Right atrium auricular region (tissue), 2 donors: ENCODE data around the gene KCNIP4. TPM values are rescaled to one million over a fixed set of nuclear protein-coding genes. Genes with fewer than 3 reads are reported as not detected.

Experiments
- DNase-seq: peaks from one replicate; pipeline ENCODE4 v3.0.0-alpha.2; 2019; ENCODE audit warnings: low spot score
- H3K27ac ChIP-seq, 2 donors: fragments of 200-600 bp; sonication (generic); 1 replicate in 1 of 2; 2 replicates in 1 of 2; pipeline ENCODE4 v1.5.1; 2016 to 2019
- H3K27me3 ChIP-seq, 2 donors: fragments of 200-600 bp; sonication (generic); one replicate each; pipeline versions ENCODE4 v1.5.1 to v1.6.0; 2017 to 2019
- H3K36me3 ChIP-seq: fragments of 200-600 bp; sonication (generic); one replicate; pipeline ENCODE4 v1.5.1; 2016
- H3K4me1 ChIP-seq, 2 donors: fragments of 200-600 bp; sonication (generic); one replicate each; pipeline versions ENCODE4 v1.5.1 to v1.6.0; 2017 to 2019
- H3K4me3 ChIP-seq, 2 donors: fragments of 200-600 bp; sonication (generic); 1 replicate in 1 of 2; 2 replicates in 1 of 2; pipeline ENCODE4 v1.5.1; 2017 to 2019; ENCODE audit warnings: mild to moderate bottlenecking in 1 of 2, moderate library complexity in 1 of 2
- H3K9me3 ChIP-seq, 2 donors: fragments of 200-600 bp; sonication (generic); one replicate each; pipeline ENCODE4 v1.5.1; 2019
- total RNA-seq, 2 donors: library from RNA; depleted of rRNA; stranded (reverse); fragments of >200 nt; gene quantifications; one replicate each; pipeline ENCODE4 v1.1.0, GENCODE V29; 2016
- TF ChIP-seq, protein P1 (sequence below), 2 donors: fragments of 200-600 bp; sonication (generic); IDR thresholded peaks; one replicate each; pipeline ENCODE4 v1.5.1; 2019; ENCODE audit warnings: antibody characterized with exemption in 2 of 2

KCNIP4 gene
- total RNA-seq, 2 donors from 2014 or later = not detected

DNA sequence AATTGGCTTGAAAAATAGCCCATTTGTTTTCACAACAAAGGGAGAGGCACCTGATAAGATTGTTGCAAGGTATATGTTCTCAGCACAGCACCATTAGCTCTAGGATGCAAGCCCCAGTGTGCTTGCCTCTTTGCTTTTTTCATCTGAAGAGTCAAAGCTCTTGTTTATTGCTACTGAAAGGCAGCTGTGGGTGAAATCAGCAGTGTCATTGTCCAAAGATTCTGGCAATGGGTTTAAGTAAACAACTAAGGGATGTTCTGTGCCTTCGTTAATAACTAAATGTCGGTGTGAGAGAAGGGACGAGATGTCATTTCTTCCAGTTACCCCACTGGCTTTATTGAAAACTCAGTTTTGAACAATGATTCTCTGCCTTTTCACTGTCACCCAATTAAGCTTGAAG is 567.7 kb downstream of the KCNIP4 start:
- no peak overlapping the region for H3K4me3 ChIP-seq
- TF ChIP-seq, protein P1, sequence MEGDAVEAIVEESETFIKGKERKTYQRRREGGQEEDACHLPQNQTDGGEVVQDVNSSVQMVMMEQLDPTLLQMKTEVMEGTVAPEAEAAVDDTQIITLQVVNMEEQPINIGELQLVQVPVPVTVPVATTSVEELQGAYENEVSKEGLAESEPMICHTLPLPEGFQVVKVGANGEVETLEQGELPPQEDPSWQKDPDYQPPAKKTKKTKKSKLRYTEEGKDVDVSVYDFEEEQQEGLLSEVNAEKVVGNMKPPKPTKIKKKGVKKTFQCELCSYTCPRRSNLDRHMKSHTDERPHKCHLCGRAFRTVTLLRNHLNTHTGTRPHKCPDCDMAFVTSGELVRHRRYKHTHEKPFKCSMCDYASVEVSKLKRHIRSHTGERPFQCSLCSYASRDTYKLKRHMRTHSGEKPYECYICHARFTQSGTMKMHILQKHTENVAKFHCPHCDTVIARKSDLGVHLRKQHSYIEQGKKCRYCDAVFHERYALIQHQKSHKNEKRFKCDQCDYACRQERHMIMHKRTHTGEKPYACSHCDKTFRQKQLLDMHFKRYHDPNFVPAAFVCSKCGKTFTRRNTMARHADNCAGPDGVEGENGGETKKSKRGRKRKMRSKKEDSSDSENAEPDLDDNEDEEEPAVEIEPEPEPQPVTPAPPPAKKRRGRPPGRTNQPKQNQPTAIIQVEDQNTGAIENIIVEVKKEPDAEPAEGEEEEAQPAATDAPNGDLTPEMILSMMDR (IDR thresholded peaks at IDR 0.05) = no peak
- no peaks in the 10 kb centered on the region for H3K4me1 ChIP-seq
- H3K27ac ChIP-seq = no peak overlapping the region
- H3K9me3 ChIP-seq = no peaks in the 10 kb centered on the region
- no peaks in the 10 kb centered on the region for H3K27me3 ChIP-seq
- no peaks in the 10 kb centered on the region for H3K36me3 ChIP-seq
- DNase-seq = no peak

DNA sequence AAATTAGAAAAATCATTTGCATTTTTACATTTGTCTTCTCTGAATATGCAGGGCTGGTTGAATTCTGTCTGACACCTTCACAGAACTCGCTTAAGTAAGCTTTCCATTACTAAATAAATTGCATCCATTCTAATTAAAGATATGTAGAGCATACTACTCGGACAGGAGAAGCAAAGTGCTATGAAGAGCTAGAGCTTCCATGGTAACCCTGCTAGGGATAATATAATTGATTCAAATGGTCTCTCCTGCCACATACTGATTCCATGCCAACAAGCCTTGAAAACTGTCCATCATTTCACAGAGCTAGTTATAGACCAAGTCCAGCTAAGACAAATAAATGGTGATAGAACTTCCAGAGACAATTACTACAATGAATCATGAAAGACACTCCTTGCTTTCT is 571.5 kb downstream of the KCNIP4 start:
- no peaks in the 10 kb centered on the region for H3K4me1 ChIP-seq
- no peak for DNase-seq
- H3K36me3 ChIP-seq = no peaks in the 10 kb centered on the region
- H3K27ac ChIP-seq = no peak overlapping the region
- no peaks in the 10 kb centered on the region for H3K27me3 ChIP-seq
- no peaks in the 10 kb centered on the region for H3K9me3 ChIP-seq
- H3K4me3 ChIP-seq = no peak overlapping the region
- TF ChIP-seq, protein P1 (IDR thresholded peaks at IDR 0.05) = no peak

DNA sequence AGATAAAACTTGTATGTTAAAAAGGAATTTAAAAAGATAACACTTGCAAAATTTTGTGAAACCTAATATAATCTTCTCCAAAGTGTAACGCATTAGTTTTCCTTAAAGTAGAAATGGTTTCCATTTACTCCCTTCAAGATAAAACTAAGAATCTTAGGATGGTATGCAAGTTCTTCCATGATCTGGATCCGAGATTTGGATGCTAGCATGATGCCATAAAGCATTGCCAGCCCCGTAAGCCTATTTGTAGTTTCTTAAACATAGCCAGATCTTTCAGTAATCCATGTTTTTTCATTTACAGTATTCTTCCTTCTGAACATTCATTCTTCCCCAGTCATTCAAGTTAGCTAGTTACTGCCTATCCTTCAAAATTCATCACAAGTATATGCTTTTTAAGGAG is 572.4 kb downstream of the KCNIP4 start:
- Histone ChIP-seq H3K27me3 (no peaks in the 10 kb centered on the region), H3K9me3 (no peaks in the 10 kb centered on the region), H3K4me1 (no peaks in the 10 kb centered on the region), H3K4me3 (no peak overlapping the region), H3K36me3 (no peaks in the 10 kb centered on the region), H3K27ac (no peak overlapping the region)
- DNase-seq = no peak
- TF ChIP-seq, protein P1 (IDR thresholded peaks at IDR 0.05) = no peak

DNA sequence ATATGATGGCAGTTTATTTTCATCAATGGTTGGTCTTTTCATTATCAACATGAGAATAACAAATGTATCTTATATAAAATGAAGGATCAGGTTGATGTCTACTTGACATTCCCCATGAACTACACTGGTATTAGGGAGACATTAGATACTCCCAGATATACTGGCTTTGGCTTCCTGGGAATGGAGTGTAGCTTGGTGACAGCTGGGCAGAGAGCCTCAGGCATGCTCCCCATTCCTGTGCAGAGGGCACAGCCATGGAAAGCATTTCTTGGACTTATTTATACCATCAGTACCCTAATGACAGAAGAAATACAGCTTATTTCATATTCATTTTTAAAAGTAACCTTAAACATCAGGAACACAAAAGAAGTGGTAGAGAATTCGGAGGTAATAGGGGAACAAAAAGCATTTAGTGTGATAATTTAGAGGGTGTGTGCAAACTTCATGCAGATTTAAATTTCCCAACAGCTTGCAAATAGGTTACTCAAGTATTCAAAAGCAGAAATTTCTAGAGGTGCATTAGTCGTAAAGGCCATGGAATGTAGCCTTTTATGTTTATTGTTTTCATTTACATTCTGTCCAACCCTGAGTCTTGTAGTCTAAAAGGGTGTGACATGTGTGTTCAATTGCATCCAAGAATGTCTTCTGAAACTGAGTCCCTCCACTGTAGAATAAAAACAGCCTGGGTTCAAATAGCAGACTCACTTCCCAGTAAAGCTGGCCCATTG is 573.8 kb downstream of the KCNIP4 start:
- H3K4me3 ChIP-seq = no peak overlapping the region
- H3K36me3 ChIP-seq = no peaks in the 10 kb centered on the region
- no peaks in the 10 kb centered on the region for H3K27me3 ChIP-seq
- H3K27ac ChIP-seq = no peak overlapping the region
- no peaks in the 10 kb centered on the region for H3K4me1 ChIP-seq
- DNase-seq = no peak
- TF ChIP-seq, protein P1 (IDR thresholded peaks at IDR 0.05) = no peak
- H3K9me3 ChIP-seq = no peaks in the 10 kb centered on the region

DNA sequence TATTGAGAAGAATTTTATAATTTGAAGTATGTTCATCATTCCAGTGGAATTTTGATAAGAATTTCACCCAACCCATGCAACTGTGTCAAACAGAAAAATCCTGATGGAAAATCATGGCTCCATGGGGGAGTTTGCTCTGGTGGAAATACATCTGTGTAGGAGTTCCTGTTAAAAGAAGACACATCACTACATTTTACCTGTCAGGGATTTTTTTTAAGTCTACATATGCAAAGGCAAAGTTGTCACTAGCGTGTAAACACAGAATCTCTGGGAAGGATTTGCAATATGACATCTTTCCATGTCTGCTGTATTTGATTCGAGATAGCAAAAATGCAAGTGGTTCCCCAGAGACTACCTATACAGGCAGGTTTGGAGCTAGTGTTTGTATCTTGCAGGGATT is 581.0 kb downstream of the KCNIP4 start:
- H3K36me3 ChIP-seq = no peaks in the 10 kb centered on the region
- TF ChIP-seq, protein P1 (IDR thresholded peaks at IDR 0.05) = no peak
- DNase-seq = no peak
- no peaks in the 10 kb centered on the region for H3K27me3 ChIP-seq
- no peak overlapping the region for H3K4me3 ChIP-seq
- H3K4me1 ChIP-seq = no peaks in the 10 kb centered on the region
- no peaks in the 10 kb centered on the region for H3K9me3 ChIP-seq
- H3K27ac ChIP-seq = no peak overlapping the region

DNA sequence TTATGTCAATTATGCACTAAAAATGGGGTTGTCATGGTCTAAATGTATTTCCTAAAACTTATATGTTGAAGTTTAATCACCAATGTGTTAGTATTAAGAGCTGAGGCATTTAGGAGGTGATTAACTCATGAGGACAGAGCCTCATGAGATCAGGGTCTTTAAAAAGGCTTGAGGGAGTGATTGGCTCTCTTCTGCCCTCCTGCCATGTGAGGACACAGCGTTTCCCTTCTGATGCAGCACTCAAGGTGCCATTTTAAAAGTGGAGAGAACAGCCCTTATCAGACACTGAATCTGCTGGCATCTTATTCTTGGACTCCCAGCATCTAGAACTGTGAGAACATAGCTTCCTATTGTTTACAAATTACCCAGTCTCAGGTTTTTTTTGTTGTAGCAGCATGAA is 581.7 kb downstream of the KCNIP4 start:
- Histone ChIP-seq H3K4me1 (no peaks in the 10 kb centered on the region), H3K36me3 (no peaks in the 10 kb centered on the region), H3K27ac (no peak overlapping the region), H3K4me3 (no peak overlapping the region), H3K9me3 (no peaks in the 10 kb centered on the region), H3K27me3 (no peaks in the 10 kb centered on the region)
- TF ChIP-seq, protein P1 (IDR thresholded peaks at IDR 0.05) = no peak
- no peak for DNase-seq
